Retinal pigment epithelial cell (primary cell): ENCODE measurements around the gene RFNG.

Experiments
- DNase-seq: peaks from one replicate; pipeline ENCODE4 v3.0.0-alpha.2; 2010; ENCODE audit warnings: low read depth
- H3K4me3 ChIP-seq: 2 replicates; pipeline ENCODE4 v1.5.1; 2011; ENCODE audit warnings: mild to moderate bottlenecking, low read length, control low read depth, moderate library complexity
- CTCF ChIP-seq: conservative IDR thresholded peaks from 2 replicates; pipeline ENCODE4 v1.5.1; 2011; ENCODE audit warnings: low read depth, low read length, control low read depth, inconsistent platforms

The RFNG gene

GRCh38 chr17:82086941-82087906 is 35.6 kb upstream of the RFNG start:
- H3K4me3 ChIP-seq, result no peak overlapping the region
- TF ChIP-seq CTCF, result no peak
- DNase-seq, result no peak

GRCh38 chr17:82085931-82086764 is 34.5 kb upstream of the RFNG start:
- no peak for DNase-seq
- no peak for TF ChIP-seq CTCF
- no peak overlapping the region for H3K4me3 ChIP-seq

GRCh38 chr17:82085031-82085861 is 33.6 kb upstream of the RFNG start:
- DNase-seq, result no peak
- H3K4me3 ChIP-seq, result no peak overlapping the region
- no peak for TF ChIP-seq CTCF

- H3K4me3 ChIP-seq, result no peak overlapping the region
- no peak for DNase-seq
- TF ChIP-seq CTCF, result no peak
These were observed 32.9 kb upstream of the RFNG start for GRCh38 chr17:82084373-82085030.

- H3K4me3 ChIP-seq, result no peak overlapping the region
- no peak for DNase-seq
- TF ChIP-seq CTCF, result no peak
These were observed 32.1 kb upstream of the RFNG start for GRCh38 chr17:82083533-82084359.

- TF ChIP-seq CTCF, result no peak
- no peak overlapping the region for H3K4me3 ChIP-seq
- DNase-seq, result no peak
These were observed 31.4 kb upstream of the RFNG start for GRCh38 chr17:82083009-82083408.
